ENCODE results near the gene ECSCR. TPM values are rescaled to one million over a fixed set of nuclear protein-coding genes. Genes with fewer than 3 reads are reported as not detected.

The ECSCR gene
- total RNA-seq, 1 donor from 2014 or later = 0.76 TPM

- intact Hi-C loops (cut with micrococcal nuclease) = loop anchor here (1.0 to 5.0 kb wide), 2 partner anchors 7 to 37 kb away; partner anchors contain the start of gene STING1
Observed at GRCh38 chr5:139474890-139475791, 12.6 kb upstream of the ECSCR start.

- intact Hi-C loops (cut with micrococcal nuclease) = loop anchor here (2.0 to 5.0 kb wide), 2 partner anchors 15 to 39 kb away; no protein-coding TSS in a partner anchor
Observed at GRCh38 chr5:139473565-139473964, 11.0 kb upstream of the ECSCR start.

GRCh38 chr5:139473105-139473504 is 10.6 kb upstream of the ECSCR start:
- intact Hi-C loops (cut with micrococcal nuclease) = loop anchor here (2.0 to 5.0 kb wide), 2 partner anchors 14 to 39 kb away; no protein-coding TSS in a partner anchor

GRCh38 chr5:139472386-139473030 is 10.0 kb upstream of the ECSCR start:
- intact Hi-C loops (cut with micrococcal nuclease) = loop anchor here (2.0 to 5.0 kb wide), 2 partner anchors 14 to 40 kb away; no protein-coding TSS in a partner anchor

GRCh38 chr5:139470821-139471300 is 8.3 kb upstream of the ECSCR start, which contains the start of gene SMIM33:
SMIM33 (plus strand) TSS chr5:139471004; CDS start chr5:139471122, 118 bp downstream.
- intact Hi-C loops (cut with micrococcal nuclease) = loop anchor here (1.0 to 5.0 kb wide), 2 partner anchors 32 to 41 kb away; partner anchors contain the start of gene DNAJC18

- intact Hi-C loops (cut with micrococcal nuclease) = loop anchor here (1.0 kb wide), 1 partner anchor 9 kb away; no protein-coding TSS in a partner anchor
Observed at GRCh38 chr5:139468421-139468931, 5.9 kb upstream of the ECSCR start.

- intact Hi-C loops (cut with micrococcal nuclease) = no loop called here
Observed at GRCh38 chr5:139461698-139462097, 845 bp downstream of the ECSCR start.

GRCh38 chr5:139461176-139461575 is 1.4 kb downstream of the ECSCR start:
- intact Hi-C loops (cut with micrococcal nuclease) = no loop called here

GRCh38 chr5:139460455-139460854 is 2.1 kb downstream of the ECSCR start:
- intact Hi-C loops (cut with micrococcal nuclease) = no loop called here

GRCh38 chr5:139459451-139459934 is 3.0 kb downstream of the ECSCR start:
- intact Hi-C loops (cut with micrococcal nuclease) = loop anchor here (1.0 to 2.0 kb wide), 5 partner anchors 9 to 178 kb away; partner anchors contain the start of gene STING1

- intact Hi-C loops (cut with micrococcal nuclease) = loop anchor here (1.0 to 2.0 kb wide), 9 partner anchors 10 to 179 kb away; partner anchors contain the start of genes DNAJC18 and STING1
Observed at GRCh38 chr5:139458580-139459407, 3.7 kb downstream of the ECSCR start.

GRCh38 chr5:139457653-139458306 is 4.8 kb downstream of the ECSCR start:
- intact Hi-C loops (cut with micrococcal nuclease) = loop anchor here (1.0 to 2.0 kb wide), 6 partner anchors 10 to 65 kb away; partner anchors contain the start of gene DNAJC18

- intact Hi-C loops (cut with micrococcal nuclease) = no loop called here
Observed at GRCh38 chr5:139457241-139457640, 5.3 kb downstream of the ECSCR start.

- intact Hi-C loops (cut with micrococcal nuclease) = no loop called here
Observed at GRCh38 chr5:139456776-139457175, 5.8 kb downstream of the ECSCR start.

GRCh38 chr5:139454568-139455290 is 7.8 kb downstream of the ECSCR start:
- intact Hi-C loops (cut with micrococcal nuclease) = no loop called here

- intact Hi-C loops (cut with micrococcal nuclease) = no loop called here
Observed at GRCh38 chr5:139453683-139454567, 8.6 kb downstream of the ECSCR start.

- intact Hi-C loops (cut with micrococcal nuclease) = no loop called here
Observed at GRCh38 chr5:139451878-139452660, 10.5 kb downstream of the ECSCR start.

Measured in T-helper 1 cell treated with Interleukin-12 subunit alpha and Interleukin-12 subunit beta and Interleukin-4 antibody, amounts not matched to agents 30 ng/mL and 1 ng/mL, for 36 hours (primary cell).